MM.1S (cell line): ENCODE results near the gene DDAH1.

Experiments
- EZH2 ChIP-seq: fragments of 300-600 bp; sonication (generic); optimal IDR thresholded peaks from 2 replicates; pipeline ENCODE3; 2017; ENCODE audit warnings: low read depth, mild to moderate bottlenecking, antibody characterized with exemption, low read length, mixed read lengths
- TF ChIP-seq, protein P1 (sequence below): fragments of 300-600 bp; sonication (generic); IDR thresholded peaks from 2 replicates; pipeline ENCODE4 v1.5.1; 2016; ENCODE audit warnings: antibody characterized with exemption, low read length, mixed read lengths

DNA sequence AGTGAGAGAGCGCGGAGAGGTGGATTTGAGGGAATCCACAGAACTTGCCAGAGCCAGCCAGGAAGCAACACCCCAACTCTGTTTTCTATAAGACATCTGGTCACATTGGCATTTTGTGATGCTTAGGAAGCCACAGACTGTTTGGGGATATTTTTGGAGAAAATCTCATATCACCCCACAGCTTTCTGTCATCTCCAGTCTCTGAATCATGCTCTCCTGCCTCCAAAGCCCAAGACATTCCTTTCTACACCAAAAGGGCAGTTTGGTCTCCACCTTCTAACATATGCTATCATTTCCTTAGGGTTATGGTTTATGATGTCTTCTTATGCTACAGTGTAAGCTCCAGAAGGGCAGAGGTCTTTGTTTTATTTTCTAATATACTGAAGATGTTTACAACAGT lies 174.1 kb downstream of the DDAH1 start:
- TF ChIP-seq, protein P1, sequence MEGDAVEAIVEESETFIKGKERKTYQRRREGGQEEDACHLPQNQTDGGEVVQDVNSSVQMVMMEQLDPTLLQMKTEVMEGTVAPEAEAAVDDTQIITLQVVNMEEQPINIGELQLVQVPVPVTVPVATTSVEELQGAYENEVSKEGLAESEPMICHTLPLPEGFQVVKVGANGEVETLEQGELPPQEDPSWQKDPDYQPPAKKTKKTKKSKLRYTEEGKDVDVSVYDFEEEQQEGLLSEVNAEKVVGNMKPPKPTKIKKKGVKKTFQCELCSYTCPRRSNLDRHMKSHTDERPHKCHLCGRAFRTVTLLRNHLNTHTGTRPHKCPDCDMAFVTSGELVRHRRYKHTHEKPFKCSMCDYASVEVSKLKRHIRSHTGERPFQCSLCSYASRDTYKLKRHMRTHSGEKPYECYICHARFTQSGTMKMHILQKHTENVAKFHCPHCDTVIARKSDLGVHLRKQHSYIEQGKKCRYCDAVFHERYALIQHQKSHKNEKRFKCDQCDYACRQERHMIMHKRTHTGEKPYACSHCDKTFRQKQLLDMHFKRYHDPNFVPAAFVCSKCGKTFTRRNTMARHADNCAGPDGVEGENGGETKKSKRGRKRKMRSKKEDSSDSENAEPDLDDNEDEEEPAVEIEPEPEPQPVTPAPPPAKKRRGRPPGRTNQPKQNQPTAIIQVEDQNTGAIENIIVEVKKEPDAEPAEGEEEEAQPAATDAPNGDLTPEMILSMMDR = no peak
- no peak for TF ChIP-seq EZH2
